T-helper 1 cell treated with Interleukin-12 subunit alpha and Interleukin-12 subunit beta and Interleukin-4 antibody, amounts not matched to agents 30 μg/mL and 1 μg/mL, for 36 hours (primary cell): ENCODE data around the gene IPO5.
"Not testable (repeated sequence)": the region's sequence is repeated elsewhere in the genome, so short reads cannot be mapped to it uniquely, and the experiment has no call there.

Source experiments
- H3K27ac Mint-ChIP-seq: one replicate; pipeline ENCODE4 v1.8.0; 2021; ENCODE audit warnings: mild to moderate bottlenecking, mixed read lengths
- H3K27me3 Mint-ChIP-seq: one replicate; pipeline ENCODE4 v1.8.0; 2021; ENCODE audit warnings: low read depth, mixed read lengths
- H3K36me3 Mint-ChIP-seq: one replicate; pipeline ENCODE4 v1.8.0; 2021; ENCODE audit warnings: low read depth, mixed read lengths
- H3K4me1 Mint-ChIP-seq: one replicate; pipeline ENCODE4 v1.8.0; 2021; ENCODE audit warnings: low read depth, mixed read lengths
- H3K4me3 Mint-ChIP-seq: one replicate; pipeline ENCODE4 v1.8.0; 2021; ENCODE audit warnings: mild to moderate bottlenecking, moderate library complexity, mixed read lengths
- H3K9me3 Mint-ChIP-seq: one replicate; pipeline ENCODE4 v1.8.0; 2021; ENCODE audit warnings: mixed read lengths

The IPO5 gene

DNA sequence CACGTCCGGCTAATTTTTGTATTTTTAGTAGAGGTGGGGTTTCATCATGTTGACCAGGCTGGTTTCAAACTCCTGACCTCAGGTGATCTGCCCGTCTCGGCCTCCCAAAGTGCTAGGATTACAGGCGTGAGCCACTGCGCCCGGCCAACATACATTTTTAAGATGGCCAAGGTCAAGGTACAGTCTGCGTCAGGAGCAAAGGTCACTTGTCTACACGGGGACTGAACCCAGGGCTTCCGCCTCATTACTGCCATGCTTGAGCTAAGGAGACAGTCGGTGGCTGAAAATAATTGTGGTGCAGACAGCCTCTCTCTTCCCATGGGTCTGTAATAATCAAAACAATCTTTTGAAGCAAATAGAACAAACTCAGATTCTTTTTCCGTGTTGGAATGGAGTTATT is 94.3 kb downstream of the IPO5 start:
- not testable (repeated sequence) for H3K36me3 Mint-ChIP-seq, H3K4me1 Mint-ChIP-seq, H3K9me3 Mint-ChIP-seq, H3K4me3 Mint-ChIP-seq, H3K27ac Mint-ChIP-seq, H3K27me3 Mint-ChIP-seq

- Mint-ChIP-seq H3K27me3 (no peaks in the 10 kb centered on the region), H3K4me1 (no peaks in the 10 kb centered on the region), H3K4me3 (no peak overlapping the region)
Observed at GRCh38 chr13:98048265-98048664, 94.8 kb downstream of the IPO5 start.

DNA sequence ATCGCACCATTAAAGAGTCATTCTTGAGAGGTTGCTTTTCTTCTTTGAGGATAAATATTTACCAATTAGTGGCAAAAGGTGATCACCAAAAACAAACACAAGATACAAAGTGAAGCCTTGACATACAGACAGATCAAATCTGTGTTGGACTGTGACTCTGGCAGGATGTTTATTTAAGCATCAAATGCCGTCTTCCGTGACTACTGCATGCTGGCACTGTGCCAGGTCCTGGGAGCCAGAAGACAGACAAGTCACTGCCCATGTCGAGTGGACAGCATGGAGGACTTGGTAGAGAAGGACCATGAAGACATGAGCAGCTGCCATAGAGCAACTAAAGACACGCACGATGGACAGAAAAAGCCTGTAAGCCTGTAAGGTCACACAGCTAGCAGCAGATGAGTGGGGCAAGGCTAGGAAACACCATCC is 96.6 kb downstream of the IPO5 start:
- Mint-ChIP-seq H3K27ac (no peak overlapping the region), H3K27me3 (no peaks in the 10 kb centered on the region), H3K9me3 (no peaks in the 10 kb centered on the region), H3K36me3 (no peaks in the 10 kb centered on the region), H3K4me1 (no peaks in the 10 kb centered on the region), H3K4me3 (no peak overlapping the region)

More at GRCh38 chr13:98048265-98048664, 94.8 kb downstream of the IPO5 start:
- Mint-ChIP-seq H3K27ac (no peak overlapping the region), H3K9me3 (no peaks in the 10 kb centered on the region), H3K36me3 (no peaks in the 10 kb centered on the region)

GRCh38 chr13:98052412-98052811 is 98.9 kb downstream of the IPO5 start:
- no peaks in the 10 kb centered on the region for H3K9me3 Mint-ChIP-seq

DNA sequence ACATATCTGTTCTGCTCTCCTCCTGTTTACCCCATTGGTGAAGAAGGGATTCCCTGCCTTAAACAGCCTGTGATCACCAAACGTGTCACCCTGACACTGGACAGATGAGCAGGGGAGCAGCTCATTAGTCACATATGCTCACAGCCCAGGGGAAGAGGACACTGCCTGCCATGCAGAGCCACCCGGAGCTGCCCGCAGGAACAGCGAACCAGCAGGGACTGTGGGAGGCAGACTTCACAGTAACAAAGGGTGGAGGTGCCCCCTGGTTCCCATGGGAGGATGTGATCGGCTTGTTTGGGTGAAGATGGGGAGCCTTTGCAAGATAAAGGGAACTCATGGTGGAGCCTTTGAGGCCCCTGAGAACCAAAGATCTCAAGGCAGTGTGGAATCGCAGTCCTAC is 100.8 kb downstream of the IPO5 start:
- H3K27me3 Mint-ChIP-seq: no peaks in the 10 kb centered on the region
- no peak overlapping the region for H3K4me3 Mint-ChIP-seq
- no peaks in the 10 kb centered on the region for H3K9me3 Mint-ChIP-seq
- no peak overlapping the region for H3K27ac Mint-ChIP-seq
- H3K4me1 Mint-ChIP-seq: no peaks in the 10 kb centered on the region
- H3K36me3 Mint-ChIP-seq: no peaks in the 10 kb centered on the region

More at GRCh38 chr13:98052412-98052811, 98.9 kb downstream of the IPO5 start:
- Mint-ChIP-seq H3K36me3 (no peaks in the 10 kb centered on the region), H3K4me1 (no peaks in the 10 kb centered on the region), H3K27me3 (no peaks in the 10 kb centered on the region), H3K27ac (no peak overlapping the region), H3K4me3 (no peak overlapping the region)

GRCh38 chr13:98055623-98056022 is 102.1 kb downstream of the IPO5 start:
- H3K27me3 Mint-ChIP-seq: no peaks in the 10 kb centered on the region
- H3K27ac Mint-ChIP-seq: no peak overlapping the region
- no peaks in the 10 kb centered on the region for H3K4me1 Mint-ChIP-seq
- no peaks in the 10 kb centered on the region for H3K9me3 Mint-ChIP-seq
- no peaks in the 10 kb centered on the region for H3K36me3 Mint-ChIP-seq
- no peak overlapping the region for H3K4me3 Mint-ChIP-seq

- Mint-ChIP-seq H3K4me1 (no peaks in the 10 kb centered on the region), H3K27me3 (no peaks in the 10 kb centered on the region), H3K36me3 (no peaks in the 10 kb centered on the region), H3K9me3 (no peaks in the 10 kb centered on the region), H3K27ac (no peak overlapping the region), H3K4me3 (no peak overlapping the region)
Observed at GRCh38 chr13:98056839-98057410, 103.5 kb downstream of the IPO5 start.

DNA sequence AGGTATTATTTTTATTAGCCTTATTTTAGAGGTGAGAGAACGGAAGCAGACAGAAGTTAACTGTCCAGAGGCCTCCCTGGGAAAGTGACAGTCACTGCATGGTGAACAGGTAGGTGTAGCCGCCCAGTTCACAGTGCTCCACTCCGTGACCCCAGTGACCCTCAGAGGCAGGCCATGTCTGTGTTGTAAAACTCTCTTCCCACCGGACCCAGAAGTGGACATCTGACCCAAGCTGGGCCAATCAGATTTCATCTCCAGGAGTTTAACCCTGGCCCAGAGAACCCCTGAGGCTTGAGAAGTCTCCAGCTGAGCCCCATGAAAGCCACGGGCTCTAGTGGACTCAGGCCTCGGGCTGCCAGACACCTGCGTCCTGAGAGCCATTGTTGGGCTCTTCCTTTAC is 105.8 kb downstream of the IPO5 start:
- H3K4me3 Mint-ChIP-seq: no peak overlapping the region
- H3K36me3 Mint-ChIP-seq: no peaks in the 10 kb centered on the region
- no peaks in the 10 kb centered on the region for H3K9me3 Mint-ChIP-seq
- H3K4me1 Mint-ChIP-seq: no peaks in the 10 kb centered on the region
- H3K27me3 Mint-ChIP-seq: no peaks in the 10 kb centered on the region
- no peak overlapping the region for H3K27ac Mint-ChIP-seq

- Mint-ChIP-seq H3K4me1 (no peaks in the 10 kb centered on the region), H3K4me3 (no peak overlapping the region), H3K27ac (no peak overlapping the region), H3K27me3 (no peaks in the 10 kb centered on the region), H3K36me3 (no peaks in the 10 kb centered on the region), H3K9me3 (no peaks in the 10 kb centered on the region)
Observed at GRCh38 chr13:98060282-98060681, 106.8 kb downstream of the IPO5 start.

GRCh38 chr13:98065468-98065867 is 112.0 kb downstream of the IPO5 start:
- H3K9me3 Mint-ChIP-seq: no peaks in the 10 kb centered on the region
- H3K4me1 Mint-ChIP-seq: no peaks in the 10 kb centered on the region
- H3K27ac Mint-ChIP-seq: no peak overlapping the region
- no peaks in the 10 kb centered on the region for H3K27me3 Mint-ChIP-seq
- no peaks in the 10 kb centered on the region for H3K36me3 Mint-ChIP-seq
- H3K4me3 Mint-ChIP-seq: no peak overlapping the region

- Mint-ChIP-seq H3K4me1 (no peaks in the 10 kb centered on the region), H3K27me3 (no peaks in the 10 kb centered on the region), H3K4me3 (no peak overlapping the region), H3K36me3 (no peaks in the 10 kb centered on the region), H3K27ac (no peak overlapping the region), H3K9me3 (no peaks in the 10 kb centered on the region)
Observed at GRCh38 chr13:98066636-98067035, 113.2 kb downstream of the IPO5 start.

DNA sequence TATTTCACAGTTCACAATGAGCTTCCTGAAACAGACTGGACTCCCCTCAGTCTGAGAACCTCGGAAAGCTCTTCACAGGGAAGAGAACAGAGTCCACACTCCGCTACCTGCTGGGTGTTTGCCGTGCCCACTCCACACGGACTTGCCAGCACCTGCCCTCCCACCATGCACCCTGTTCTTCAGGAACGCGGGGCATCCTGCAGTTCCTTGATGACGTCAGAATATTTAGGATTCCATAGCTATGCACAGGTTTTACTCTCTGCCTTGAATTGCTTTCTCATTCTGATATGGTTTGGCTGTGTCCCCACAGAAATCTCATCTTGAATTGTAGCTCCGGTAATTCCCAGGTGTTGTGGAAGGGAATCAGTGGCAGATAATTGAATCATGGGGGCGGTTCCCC is 115.0 kb downstream of the IPO5 start:
- H3K4me3 Mint-ChIP-seq: no peak overlapping the region
- H3K27ac Mint-ChIP-seq: no peak overlapping the region
- no peaks in the 10 kb centered on the region for H3K36me3 Mint-ChIP-seq
- no peaks in the 10 kb centered on the region for H3K9me3 Mint-ChIP-seq
- H3K27me3 Mint-ChIP-seq: no peaks in the 10 kb centered on the region
- H3K4me1 Mint-ChIP-seq: no peaks in the 10 kb centered on the region

- no peaks in the 10 kb centered on the region for H3K9me3 Mint-ChIP-seq
- no peaks in the 10 kb centered on the region for H3K4me1 Mint-ChIP-seq
- H3K4me3 Mint-ChIP-seq: no peak overlapping the region
- H3K27me3 Mint-ChIP-seq: no peaks in the 10 kb centered on the region
- no peak overlapping the region for H3K27ac Mint-ChIP-seq
- H3K36me3 Mint-ChIP-seq: no peaks in the 10 kb centered on the region
Observed at GRCh38 chr13:98069985-98070384, 116.5 kb downstream of the IPO5 start.

DNA sequence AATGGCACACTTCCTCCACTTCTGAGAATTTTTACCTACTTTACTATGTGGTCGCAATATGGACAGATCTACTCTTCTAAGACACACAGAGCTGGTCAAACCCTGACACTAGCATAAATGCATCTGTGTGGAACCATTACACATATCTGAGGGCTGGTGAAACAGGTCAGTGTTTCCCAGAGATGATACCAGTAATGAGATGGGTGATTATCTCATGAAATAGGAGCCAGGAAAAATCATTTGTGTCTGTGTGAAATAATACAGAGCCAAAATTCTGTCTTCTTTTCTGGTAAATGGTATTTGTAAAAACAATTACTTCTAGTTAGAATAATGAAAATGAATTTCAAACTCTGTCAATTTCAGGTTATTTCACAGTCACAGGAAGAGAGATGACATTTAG is 117.8 kb downstream of the IPO5 start:
- Mint-ChIP-seq H3K9me3 (no peaks in the 10 kb centered on the region), H3K36me3 (no peaks in the 10 kb centered on the region), H3K27ac (no peak overlapping the region), H3K4me1 (no peaks in the 10 kb centered on the region), H3K27me3 (no peaks in the 10 kb centered on the region), H3K4me3 (no peak overlapping the region)

DNA sequence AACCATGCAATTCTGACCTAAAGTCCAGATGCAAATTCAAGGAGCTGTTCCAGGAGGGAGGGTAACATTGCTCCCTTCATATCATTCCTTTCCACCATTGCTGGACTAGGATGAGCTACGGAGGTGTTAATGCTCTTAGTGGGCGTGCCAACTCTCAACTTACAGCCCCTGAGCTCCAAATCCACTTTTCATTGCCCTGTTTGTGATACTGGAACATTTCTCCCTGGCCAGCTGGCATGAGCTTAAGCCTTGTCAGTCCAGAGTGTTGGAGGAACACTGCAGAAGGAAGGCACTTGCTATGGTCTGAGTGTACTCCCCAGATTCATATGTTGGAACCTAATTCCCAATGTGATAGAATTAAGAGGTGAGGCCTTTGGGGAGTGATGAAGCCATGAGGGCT is 119.0 kb downstream of the IPO5 start:
- Mint-ChIP-seq H3K4me1 (no peaks in the 10 kb centered on the region), H3K27me3 (no peaks in the 10 kb centered on the region), H3K4me3 (no peak overlapping the region), H3K36me3 (no peaks in the 10 kb centered on the region), H3K9me3 (no peaks in the 10 kb centered on the region), H3K27ac (no peak overlapping the region)
